ENCODE results near the gene UBE2L3.
"Not testable (repeated sequence)": the region's sequence is repeated elsewhere in the genome, so short reads cannot be mapped to it uniquely, and the experiment has no call there.

Gene UBE2L3

DNA sequence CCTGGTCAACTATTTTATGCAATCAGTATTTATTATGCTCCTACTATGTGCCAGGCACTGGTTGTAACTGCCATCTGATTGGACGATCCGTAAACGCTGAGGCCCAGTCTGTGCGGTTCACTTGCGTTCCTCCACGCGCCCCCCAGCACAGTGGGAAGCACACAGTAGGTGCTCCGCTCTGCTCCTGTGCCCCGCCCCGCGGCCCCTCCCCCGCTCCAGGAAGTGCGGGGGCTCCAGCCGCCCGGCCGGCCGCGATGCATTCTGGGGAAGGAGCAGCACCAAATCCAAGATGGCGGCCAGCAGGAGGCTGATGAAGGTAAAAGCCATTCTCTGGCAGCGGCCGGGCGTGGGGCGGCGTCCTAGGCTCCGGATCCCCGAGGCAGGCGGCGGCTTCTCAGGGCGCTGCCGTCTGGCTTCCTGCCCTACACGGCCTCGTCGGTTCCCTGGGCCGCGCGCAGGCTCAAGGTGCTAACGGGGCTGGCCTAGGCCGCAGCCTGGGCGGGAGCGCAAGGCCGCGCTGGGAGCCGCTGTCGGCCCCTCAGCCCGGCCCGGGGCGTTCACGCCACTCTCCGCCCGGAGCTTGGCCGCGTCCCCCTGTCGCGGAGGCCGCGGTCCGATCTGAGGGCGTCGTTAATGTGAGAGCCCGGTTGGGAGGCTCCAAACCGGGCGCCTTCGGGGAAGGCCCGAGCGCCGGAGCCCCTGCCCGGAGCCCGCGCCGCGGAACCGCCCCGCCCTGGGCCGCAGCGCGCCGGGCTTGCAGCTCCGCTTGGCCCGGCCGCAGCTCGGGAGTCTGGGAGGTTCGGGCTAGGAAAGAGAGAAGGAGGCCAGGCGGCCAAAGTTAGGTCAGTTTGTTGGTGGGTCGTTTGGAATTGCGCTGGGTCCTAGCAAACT is at the start of gene UBE2L3:
TSS of gene UBE2L3 (plus strand) at position 259 of the 891 bp plus-strand sequence. CDS start at position 290, 31 bp downstream.
- DNase-seq = peak; percentile 89

DNA sequence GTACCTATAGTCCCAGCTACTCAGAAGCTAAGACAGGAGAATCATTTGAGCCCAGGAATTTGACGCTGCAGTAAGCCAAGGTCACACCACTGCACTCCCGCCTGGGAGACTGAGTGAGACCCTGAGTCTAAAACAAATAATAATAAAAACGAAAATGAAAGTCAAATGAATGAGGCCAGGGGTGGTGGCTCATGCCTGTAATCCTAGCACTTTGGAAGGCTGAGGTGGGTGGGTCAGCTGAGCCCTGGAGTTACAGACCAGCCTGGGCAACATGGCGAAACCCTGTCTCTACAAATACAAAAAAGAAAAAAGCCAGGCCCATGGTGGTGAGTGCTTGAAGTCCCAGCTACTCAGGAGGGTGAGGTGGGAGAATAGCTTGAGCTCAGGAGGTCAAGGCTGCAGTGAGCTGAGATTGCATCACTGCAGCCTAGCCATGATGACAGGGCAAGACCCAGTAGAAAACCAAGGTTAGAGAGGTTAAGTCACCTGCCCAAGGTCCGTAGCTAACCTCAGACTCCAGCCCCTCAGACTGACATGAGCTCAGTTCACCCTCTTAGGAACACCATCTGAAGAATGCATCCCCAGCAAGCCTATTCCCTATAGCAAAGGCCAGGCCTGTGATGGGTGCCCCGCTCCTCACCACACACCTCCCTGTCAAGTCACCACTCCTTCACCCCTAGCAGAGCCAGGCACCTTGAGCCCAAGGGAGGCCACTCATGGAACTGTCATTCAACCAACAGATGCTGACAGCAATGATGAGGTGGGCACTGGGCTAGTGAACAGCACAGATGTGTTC is 40.6 kb upstream of the UBE2L3 start:
- not testable (repeated sequence) for DNase-seq

DNA sequence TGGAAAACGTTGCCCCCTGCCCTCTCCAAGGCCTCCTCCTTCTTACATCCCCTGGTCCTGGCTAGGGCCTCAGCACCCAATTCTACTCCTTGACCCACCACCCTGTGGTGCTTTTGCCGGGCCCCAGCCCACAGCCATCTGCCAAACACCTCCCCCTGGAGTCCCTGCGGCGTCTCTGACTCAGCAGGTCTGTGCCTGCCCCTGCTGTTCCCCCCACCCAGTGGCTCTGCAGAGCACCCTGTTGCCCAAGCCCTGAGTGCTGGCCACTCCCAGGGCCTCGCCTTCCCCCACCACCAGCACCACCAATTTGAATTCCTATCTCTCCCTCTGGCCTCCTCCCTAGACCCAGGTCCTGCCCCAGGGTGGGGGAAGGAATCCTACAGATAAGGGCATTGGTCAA is 36.0 kb upstream of the UBE2L3 start:
- DNase-seq = not testable (repeated sequence)

DNA sequence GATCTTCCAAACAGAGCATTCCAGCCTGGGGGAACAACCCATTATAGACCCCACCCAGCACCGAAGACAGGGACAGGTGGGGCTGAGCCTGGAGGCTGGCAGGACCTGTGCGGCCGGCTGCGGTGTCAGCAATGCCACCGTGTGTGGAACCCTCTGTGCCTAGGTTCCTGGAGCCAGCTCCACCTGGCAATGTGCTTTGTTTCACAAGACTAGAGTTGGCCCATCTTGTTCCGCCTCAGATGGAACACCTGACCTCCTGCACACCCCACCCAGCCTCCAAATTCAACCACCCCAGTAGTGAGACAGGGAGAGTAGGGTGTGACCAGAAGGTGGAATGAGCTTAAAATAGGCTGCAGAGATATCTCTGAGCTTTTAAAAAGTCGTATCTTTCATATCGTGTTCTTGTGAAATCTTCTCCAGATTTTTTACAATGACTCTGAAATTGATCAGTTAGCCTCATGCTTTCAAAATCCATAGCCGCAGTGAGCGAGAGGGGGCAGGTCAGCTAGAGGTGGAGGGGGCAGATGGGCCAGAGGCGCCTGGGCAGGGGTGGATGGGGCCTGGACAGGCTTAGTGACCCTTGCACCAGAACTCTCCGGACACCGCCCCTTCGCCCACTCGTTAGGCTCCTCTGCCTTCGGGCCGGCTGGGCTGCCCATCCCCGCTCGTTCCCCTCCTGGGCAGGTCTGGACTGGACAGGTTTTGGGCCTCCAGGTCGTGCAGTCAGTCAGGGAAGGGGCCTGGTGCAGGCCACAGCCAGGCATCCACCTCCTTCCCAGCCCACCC is 34.5 kb upstream of the UBE2L3 start:
- DNase-seq = not testable (repeated sequence)

DNA sequence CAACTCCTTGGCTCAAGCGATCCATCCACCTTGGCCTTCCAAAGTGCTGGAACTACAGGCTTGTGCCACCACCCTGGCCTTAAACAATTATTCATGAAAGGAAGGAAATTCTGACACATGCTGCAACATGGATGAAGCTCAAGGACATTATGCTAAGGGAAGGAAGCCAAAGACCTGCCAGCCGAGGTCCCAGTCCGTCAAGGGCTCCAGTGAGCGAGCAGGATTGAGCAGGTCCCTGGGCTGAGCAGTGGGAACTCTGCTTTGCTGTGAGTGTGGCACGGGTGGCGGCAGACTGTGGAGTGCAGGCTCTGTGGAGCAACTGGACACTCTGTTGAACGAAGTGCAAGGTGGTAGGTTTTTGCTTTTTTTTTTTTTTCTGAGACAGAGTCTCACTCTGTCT is 27.7 kb upstream of the UBE2L3 start:
- DNase-seq = not testable (repeated sequence)

DNA sequence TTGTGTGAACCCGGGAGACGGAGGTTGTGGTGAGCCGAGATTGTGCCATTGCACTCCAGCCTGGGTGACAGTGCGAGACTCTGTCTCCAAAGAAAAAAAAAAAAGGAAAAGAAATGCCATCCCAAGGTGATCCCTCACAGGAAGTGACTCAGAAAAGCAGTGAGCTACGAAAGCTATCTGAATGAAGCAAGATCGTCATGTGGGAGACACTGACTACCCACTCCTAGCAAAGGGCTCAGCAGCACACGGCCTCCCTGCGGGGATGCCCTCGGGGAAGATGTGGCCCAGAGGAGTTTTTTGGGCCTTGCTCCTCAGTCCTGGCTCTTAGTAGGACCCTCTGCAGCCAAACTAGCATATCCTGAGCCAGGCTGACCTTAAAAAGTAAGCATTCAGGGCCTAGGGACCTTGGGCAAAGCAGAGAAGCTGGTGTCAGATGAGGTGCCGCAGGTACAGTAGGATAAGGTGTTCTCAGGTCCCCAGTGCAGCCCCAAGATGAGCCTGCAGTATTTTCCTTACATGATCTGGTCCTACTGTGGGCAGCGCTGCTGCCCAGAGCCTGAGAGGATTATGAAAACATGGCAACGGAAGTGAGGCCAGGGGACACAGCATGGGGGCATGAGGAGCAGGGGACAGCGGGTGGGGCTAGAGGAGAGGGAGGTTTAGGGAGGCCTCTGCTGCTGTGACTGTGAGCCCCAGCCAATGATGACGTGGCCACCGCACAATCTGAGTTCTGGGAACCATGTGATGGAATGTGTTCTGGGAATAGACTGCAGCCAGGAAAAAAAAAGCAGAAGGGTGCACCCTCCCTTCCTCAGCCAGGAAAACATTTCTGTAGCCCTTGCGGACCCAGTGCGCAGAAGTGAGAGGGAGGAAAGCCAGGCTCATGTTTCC is 22.8 kb upstream of the UBE2L3 start:
- DNase-seq = not testable (repeated sequence)

DNA sequence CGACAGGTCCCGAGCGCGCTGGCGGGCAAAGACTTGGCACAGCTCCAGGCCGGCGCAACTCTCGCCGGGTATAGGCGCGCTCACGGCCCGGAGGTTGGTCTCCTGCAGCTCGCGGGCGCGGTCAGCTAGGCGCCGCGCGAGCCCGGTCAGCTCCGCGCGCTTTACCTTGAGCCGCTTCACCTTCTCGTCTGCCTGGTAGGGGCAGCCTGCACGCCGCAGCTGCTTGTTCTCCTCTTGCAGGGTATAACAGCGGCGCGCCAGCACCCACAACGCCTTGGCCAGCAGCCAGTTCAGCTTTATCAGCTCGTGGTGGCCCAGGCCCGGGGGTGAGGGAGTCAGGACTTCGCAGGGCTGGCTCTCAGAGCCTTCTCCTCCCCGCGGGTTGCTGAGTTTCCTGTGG is 18.0 kb upstream of the UBE2L3 start:
- not testable (repeated sequence) for DNase-seq

DNA sequence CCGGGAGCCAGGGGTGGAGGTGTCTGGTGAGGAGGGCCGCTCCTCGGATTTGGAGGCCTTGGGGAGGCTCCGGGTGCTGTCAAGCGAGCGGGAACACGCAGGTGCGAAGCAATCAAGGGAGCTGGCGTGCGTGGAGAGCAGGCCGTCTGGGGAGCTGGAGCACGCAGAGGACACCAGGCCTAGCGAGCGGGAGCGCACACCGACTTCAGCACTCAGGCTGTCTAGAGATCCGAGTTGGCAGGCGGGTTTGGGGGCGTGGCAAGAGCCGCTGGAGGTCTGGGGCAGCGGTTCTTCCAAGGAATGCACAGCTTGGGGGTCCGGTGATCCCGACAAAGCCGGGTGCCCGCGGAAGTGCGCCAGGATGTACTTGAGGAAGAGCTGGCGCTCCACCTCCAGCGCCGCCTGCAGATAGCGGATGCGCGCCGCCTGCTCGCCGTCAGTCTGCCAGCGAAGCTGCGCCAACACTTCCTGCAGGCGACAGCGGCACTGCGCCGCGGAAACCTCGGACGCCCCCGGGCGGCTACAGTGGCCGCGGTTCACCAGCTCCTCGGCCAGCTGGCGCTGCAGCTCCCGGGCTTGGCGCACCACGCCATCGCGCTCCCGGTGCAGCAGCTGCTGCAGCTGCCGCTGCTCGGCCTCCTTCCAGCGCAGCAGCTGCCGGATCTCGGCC is 17.4 kb upstream of the UBE2L3 start:
- DNase-seq = not testable (repeated sequence)

DNA sequence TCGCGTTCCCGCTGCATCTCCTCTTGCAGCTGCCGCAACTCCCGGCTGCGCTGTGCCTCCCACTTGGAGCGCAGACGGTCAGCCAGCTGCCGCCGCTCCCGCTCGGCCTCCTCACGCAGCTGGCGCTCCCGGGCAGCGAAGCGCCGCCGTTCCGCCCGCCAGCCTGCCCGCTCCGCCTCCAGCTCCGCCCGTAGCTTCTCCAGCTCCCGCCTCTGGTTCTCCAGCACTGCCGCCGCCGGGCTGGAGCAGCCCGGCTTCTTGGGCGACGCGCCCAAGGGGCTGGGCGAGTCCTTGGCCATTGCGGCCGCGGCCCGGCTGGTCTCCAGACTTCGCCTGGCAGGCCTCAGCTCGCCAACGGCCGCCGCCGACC is 16.9 kb upstream of the UBE2L3 start:
- not testable (repeated sequence) for DNase-seq

DNA sequence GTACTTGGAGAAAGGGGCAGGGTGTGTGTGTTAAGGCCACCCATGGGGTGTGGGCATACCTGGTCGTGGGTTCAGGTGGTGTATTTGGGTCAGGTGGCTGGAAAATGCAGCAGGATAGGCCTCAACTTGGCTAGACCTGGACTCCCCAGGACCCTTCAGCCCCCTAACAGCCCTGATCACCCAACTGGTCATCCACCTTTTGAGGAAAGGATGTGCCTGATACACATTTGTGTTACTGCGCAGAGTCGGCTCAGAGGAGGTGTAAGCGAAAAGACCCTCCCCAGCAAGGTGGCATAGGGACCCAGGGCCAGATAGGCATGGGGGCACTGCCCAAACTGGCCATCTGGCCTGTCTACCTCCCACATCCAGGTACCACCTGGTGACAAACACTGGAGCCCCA is 16.2 kb upstream of the UBE2L3 start, which contains the start of gene RIMBP3C:
TSS of gene RIMBP3C (minus strand) at position 101 of the 400 bp plus-strand sequence. CDS start 485 bp downstream, outside the sequence.
- not testable (repeated sequence) for DNase-seq

DNA sequence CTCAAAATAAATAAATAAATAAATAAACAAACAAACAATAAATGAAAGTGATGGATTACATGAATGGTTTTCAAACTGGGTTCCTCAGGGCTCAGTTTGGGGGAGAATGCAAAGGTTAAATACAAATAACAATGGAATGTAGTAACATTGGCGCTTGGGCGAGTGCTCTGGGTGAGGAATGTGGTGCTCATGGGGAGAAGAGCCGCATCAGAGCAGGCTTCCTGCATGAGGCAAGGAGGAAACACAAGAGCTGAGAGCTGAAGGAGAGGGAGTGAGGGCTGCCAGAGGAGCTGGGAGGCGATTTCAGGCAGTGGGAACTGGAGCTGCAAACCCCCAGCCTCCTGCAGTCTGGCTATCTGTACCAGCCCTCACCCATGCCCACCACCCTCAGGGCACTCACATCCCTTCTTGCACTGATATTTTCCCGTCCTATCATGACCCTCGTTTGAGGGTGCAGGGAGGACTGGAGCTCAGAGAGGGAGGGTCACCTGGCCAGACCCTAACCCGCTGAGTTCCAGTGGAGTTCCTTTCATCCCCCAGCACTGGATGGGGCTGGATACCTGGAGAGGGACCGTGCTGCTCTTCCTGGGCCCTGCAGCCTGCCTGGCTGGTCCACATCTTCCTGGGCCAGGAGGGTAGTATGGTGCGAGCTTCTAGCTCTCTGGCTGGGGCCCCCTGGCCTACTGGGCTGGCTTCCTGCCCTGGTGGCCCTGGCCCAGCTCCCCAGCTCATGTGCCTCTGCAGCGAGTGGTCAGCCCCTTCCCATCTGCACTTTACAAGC is 8.0 kb upstream of the UBE2L3 start:
- DNase-seq = not testable (repeated sequence)

DNA sequence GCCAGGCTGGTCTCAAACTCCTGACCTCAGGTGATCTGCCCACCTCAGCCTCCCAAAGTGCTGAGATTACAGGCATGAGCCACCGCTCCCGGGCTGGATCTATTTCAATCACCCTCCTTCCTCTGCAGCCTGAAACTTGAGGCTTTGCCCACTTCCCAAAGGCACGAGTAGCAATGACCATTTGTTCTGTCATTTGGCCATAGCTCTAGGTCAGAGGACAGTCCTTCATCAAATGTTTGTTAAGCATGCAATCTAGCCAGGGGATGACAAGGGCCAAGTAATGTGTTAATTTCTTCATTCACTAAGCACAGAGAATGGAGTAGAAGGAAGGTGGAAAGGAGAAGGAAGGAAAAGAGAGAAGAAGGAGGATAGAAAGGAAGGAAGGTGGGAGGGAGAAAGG is 6.9 kb upstream of the UBE2L3 start:
- DNase-seq = not testable (repeated sequence)

DNA sequence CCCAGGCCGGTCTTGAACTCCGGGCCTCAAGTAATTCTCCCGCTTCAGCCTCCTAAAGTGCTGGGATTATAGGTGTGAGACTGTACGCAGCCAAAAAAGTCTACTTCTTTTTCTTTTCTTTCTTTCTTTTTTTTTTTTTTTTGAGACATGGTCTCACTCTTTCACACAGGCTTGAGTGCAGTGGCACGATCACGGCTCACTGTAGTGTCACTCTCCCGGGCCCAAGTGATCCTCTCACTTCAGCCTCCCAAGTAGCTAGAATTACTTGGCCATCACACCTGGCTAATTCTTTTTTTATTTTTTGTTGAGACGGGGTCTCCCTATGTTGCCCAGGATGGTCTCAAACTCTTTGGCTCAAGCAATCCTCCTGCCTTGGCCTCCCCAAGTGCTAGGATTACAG is 3.6 kb upstream of the UBE2L3 start:
- DNase-seq = no peak

DNA sequence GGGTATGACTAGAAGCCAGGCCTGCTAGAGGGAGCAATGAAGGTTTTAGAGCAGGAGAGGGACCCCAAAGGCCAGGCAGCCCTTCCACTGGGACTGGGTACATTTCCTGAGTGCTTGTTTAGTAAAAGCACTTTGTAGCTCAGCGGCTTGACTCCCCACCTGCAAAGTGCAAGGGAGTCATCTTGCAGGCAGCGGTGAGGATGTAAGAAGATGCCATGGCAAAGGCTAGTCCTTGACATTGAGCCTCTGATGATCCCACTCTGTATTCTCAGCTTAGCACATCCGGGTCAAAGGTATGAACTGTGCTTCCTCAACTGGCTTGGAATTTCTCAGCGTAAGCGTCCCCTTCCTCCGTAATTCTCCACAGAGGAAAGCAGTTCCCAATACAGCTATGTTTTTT is 3.1 kb upstream of the UBE2L3 start:
- DNase-seq = no peak

DNA sequence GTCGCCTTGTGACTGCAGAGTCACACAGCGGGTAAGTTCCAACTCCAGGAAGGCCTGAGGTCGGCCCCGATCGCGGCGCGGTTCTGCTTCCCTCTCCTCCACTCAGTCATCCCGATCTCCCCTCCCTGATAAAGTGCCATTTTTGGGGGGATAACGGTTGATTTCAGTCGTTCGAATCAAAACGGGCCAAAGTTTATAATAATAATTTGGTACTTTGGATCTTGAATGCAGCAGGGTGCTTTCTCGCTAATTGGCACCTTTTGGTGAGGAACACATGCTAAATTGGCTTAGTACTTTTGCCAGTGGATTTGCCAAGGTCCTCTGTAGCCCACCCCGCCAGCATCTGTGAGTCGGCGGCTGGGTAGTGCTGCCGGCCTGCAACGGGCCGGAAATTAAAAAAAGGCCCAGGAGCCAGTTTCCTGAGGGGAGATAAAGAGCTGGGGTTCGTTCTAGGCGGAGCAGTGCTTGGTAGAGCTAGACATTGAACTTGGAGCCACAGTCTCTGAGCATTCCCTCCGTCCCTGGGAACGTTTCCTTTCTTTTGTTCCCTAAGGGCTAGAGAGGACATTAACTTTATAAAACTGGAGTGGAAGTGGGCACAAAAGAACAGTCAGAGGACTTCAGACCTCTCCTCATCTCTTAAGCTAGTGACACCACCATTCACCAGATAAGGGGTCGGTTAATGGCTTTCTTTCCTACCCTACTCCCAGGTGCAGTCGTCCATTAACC is 997 bp downstream of the UBE2L3 start:
- peak; percentile 78 for DNase-seq

DNA sequence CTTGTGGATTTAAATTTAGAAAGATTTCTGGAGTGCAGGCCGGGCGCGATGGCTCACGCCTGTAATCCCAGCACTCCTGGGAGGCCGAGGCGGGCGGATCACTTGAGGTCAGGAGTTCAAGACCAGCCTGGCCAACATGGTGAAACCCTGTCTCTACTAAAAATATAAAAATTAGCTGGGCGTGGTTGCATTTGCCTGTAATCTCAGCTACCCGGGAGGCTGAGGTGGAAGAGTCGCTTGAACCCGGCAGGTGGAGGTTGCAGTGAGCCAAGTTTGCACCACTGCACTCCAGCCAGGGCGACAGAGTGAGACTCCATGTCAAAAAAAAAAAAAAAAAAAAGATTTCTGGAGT is 1.5 kb downstream of the UBE2L3 start:
- DNase-seq = not testable (repeated sequence)

DNA sequence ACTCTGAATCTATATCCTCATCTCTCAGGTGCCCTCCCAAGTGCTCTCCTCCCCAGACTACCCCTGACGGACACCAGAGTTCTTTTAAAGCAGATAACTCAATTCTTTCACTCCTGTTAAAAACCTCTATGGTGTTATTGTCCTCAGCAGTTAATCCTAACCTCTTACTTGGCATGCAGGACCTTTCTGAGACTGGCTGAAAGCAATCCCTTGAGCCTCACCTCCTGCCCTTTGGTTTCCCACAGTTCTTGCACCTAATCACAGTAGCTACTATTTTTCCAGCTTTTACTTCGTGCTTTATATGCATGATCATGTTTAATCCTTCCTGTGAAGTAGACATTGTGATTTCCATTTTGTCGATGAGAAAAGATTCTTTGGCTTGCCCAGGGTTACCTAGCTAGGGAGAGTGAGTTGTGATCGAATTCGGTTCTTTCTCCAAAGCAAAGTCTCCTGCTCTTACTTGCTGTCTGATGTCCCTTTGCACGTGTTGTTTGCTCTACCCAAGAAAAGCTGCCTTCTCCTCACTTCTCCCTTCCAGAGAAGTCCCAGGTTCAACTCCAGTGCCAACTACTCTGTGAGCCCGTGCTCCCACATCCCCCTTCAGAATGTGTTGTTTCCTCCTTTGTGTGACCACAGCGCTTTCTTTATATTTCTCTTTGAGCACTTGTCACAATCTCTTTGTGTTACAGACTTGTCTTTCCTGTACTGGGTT is 2.1 kb downstream of the UBE2L3 start:
- DNase-seq = peak; percentile 27

DNA sequence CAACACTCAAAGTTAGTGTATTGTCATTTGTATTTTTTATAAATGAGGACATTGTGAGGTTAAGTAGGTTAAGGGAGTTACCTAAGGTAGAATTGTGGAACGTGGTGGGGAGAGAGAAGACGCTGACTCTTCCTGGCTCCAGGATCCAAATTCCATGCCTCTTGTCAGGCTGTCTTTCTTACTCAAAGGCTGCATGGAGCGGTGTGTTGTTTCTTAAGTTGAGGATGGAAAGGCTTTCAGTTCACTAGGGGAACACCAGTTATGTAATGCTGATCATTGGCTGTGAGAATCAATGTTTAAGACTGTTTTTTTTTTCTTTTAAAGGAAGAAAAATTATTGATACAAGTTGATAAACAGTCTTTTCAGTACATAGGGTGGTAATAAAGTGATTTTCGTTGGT is 2.9 kb downstream of the UBE2L3 start:
- DNase-seq = no peak

DNA sequence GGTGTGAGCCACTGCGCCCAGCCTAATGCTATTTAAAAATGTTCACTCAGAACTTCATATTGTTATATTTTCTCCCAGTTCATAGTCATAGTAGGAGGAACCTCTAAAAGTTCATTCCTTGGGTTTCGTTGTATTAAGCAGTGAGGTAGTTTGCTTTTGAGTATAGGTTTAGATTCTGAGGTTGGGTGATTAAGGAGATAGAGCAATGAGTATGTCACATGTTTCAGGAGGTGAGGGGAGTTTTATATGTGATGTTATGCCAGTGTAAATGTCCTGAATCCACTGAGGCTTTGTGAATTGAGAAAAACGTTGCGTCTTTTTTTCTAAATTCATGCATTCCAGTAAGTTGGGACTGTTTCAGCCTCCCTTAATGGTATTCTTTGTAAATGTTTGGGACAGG is 4.2 kb downstream of the UBE2L3 start:
- DNase-seq = no peak
